ENCODE results near the gene STARD7.

- TF ChIP-seq EZH2 (IDR thresholded peaks at IDR 0.05; ENCODE audit: borderline replicate concordance, insufficient read depth, low read depth, low read length, poor library complexity, severe bottlenecking) (no peak), CTCF (IDR thresholded peaks at IDR 0.05) (no peak)
These were observed 32.6 kb upstream of the STARD7 start for GRCh38 chr2:96241227-96241626.

Data from B cell (primary cell).